ENCODE data around the gene CCDC192.

Gene CCDC192

GRCh38 chr5:127885176-127885575 lies 182.0 kb downstream of the CCDC192 start:
- no peak for DNase-seq (ENCODE audit: low spot score)

- DNase-seq (ENCODE audit: low spot score): no peak
Measured at GRCh38 chr5:127886081-127886480, 182.9 kb downstream of the CCDC192 start.

DNA sequence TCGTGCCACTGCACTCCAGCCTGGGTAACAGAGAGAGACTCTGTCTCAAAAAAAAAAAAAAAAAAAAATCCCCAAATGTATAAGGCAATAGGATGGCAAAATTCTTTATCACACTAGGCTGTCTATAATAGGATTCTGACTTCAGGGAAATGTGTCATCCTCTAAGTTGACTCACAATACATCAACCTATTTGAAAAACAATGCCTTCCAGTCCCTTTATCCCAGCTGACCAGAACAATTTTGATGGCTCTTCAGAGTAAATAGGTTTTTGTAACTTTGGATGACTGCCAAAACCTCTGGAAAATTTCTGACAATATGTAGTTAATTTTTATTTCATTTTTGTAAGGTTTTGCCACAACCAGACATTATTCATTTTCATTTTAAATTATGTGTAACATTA lies 184.1 kb downstream of the CCDC192 start:
- DNase-seq (ENCODE audit: low spot score): no peak

DNA sequence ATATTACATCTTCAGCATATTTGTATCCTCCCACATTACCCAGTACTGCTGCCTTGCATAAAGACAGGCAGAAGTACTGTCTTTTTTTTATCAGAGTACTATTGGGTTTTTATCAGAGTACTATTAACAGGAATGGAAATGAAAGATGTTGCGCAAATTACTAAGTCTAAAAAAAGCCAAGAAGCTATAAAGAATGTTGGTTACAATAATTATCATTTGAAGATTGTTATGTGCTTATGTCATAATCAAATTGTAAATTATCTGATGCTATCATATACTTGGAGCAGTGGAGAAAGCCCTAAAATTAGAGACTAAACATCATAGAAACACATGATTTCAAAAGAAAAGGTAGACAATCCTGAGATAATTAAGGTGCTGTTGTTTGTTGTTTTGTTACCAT lies 188.8 kb downstream of the CCDC192 start:
- no peak for DNase-seq (ENCODE audit: low spot score)

- DNase-seq (ENCODE audit: low spot score): peak; percentile 79
Measured at GRCh38 chr5:127892467-127893207, 189.4 kb downstream of the CCDC192 start.

DNA sequence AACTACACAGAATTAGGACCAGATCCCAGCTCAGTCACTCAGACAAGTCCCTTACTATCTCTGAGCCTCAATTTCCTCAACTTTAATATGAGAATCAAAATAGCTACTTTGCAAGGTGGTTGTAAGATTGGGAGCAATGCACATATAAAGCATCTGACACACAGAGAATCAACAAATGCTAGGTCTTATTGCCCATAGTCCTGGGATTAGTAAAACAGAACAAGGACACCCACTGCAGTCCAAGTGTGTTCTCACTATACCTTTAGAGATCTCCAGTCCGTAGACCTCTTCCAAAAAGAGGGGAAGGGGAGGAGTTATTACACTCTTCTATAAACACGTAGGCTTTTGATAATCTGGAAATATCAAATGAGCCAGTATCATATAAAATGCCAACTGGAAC lies 190.0 kb downstream of the CCDC192 start:
- DNase-seq (ENCODE audit: low spot score): no peak

GRCh38 chr5:127894461-127894860 lies 191.3 kb downstream of the CCDC192 start:
- DNase-seq (ENCODE audit: low spot score): no peak

DNA sequence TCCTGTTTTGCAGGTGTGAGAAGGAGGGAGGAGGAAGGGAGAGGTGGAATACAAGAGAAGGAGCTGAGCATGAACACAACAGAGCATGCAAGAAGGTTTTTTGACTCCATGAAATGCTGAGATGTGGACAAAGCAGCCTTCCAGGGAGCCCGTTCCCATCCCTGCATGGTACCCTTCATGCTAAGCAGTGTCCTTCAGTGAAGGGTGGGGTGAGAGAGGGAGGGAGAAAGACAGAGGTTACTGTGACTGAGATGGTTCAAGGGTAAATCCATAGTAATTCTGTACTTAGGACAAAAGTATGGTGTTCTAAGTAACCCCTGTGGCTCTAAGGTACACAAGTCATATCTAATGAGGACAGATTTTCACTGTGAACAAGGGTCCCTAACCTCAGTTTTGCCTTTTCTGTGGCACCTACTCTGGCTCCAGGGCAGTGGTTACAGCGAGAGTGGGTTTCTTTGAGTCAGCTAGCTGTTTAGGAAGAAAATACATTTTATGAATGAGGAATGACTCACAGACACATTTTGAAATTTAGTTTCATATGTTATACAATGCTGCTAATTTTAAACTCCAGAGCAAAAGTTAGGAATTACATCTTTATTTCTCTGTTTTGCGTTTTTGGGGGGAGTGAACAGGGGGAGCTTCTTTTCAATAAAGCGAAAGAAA lies 195.5 kb downstream of the CCDC192 start:
- DNase-seq (ENCODE audit: low spot score): no peak

DNA sequence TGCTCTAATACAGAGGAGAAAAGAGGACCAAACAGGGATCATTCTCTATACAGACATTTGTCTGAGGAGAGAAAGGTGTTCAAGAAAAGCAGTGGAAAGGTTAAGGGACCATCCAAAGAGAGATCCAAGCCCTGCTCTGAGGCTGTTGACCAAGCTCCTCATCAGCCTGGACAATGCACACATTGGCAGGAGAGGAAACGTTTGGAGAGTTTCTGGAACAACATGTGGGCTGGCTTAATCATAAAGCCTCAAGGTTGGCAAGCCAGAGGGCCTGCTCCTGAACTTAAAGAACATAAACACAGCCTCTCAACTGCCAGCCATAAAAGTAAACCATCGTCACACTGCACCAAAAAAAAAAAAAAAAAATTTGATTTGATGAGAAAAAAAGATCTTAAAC lies 196.0 kb downstream of the CCDC192 start:
- no peak for DNase-seq (ENCODE audit: low spot score)

DNA sequence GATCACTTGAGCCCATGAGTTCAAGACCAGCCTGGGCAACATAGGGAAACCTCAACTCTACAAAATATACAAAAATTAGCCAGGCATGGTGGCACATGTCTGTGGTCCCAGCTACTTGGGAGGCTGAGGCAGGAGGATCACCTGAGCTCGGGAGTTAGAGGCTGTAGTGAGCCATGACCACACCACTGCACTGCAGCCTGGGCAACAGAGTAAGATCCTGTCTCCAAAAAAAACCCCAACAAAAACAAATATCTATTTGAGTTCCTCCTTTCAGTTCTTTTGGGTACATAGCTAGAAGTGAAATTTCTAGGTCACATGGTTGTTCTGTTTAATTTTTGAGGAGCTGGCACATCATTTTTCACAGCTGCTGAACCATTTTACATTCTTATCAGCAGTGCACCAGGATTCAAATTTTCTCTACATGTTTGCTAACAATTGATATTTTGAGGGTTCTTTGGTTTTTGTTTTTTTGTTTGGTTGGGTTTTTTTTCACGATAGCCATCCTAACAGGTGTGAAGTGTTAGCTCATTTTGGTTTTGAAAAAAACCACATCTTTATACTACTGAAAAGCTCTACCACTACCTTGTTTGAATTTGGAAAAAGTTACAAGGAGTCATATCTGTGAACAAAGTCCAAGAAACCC lies 203.5 kb downstream of the CCDC192 start:
- DNase-seq (ENCODE audit: low spot score): no peak

GRCh38 chr5:127907907-127908306 lies 204.7 kb downstream of the CCDC192 start:
- no peak for DNase-seq (ENCODE audit: low spot score)

DNA sequence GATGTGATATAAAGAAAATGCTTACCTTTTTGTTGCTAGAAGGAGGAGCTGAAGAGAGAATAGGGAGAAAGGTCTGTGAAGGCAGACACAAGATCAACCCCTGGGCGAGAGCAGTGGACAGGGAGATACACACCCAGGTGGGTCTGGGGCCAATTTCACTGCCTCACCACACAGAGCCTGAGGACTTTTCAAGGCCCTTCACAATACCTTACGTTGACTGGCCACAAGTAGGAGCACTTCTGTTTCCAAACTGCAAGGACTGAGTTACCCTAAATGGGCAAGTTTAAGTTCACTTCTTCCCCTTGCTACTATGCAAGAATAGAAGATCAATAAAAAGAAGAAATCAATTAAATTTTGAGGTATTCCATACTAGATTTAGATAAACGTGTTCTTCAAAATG lies 205.9 kb downstream of the CCDC192 start:
- peak; percentile 64 for DNase-seq (ENCODE audit: low spot score)

DNA sequence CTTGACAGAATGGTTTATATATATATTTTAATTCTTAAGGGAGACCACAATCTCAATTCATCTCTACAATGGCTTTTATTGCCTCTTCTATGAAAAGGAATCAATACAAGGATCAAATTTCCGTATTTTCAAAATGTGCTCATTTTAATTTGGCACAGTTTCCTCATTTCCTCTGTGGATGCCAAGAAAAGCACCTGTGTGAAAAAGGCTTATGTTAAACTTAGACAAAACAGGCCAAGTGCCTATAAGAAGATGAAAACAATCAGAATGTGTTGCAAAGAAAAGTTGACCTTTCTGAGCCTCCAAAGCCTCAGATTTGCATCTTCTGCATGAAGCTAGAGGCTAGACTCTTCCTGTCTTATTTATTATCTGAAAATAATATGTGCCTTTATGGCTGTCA lies 206.6 kb downstream of the CCDC192 start:
- DNase-seq (ENCODE audit: low spot score): no peak

- DNase-seq (ENCODE audit: low spot score): no peak
Measured at GRCh38 chr5:127910307-127910956, 207.2 kb downstream of the CCDC192 start.

DNA sequence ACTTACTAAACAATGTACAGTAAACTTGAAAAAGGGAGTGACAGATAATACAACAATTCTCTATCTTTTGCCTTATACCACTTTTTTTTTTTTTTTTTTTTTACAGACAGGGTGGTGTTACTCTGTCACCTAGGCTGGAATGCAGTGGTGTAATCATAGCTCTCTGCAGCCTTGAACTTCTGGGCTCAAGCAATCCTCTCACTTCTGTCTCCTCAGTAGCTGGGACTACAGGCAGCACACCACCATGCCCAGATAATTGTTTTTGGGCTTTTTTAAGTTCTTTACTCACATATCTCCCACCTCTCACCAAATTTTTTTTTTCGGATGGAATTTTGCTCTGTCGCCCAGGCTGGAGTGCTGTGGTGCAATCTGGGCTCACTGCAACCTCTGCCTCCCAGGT lies 208.4 kb downstream of the CCDC192 start:
- DNase-seq (ENCODE audit: low spot score): no peak

- no peak for DNase-seq (ENCODE audit: low spot score)
Measured at GRCh38 chr5:127912411-127912810, 209.2 kb downstream of the CCDC192 start.

DNA sequence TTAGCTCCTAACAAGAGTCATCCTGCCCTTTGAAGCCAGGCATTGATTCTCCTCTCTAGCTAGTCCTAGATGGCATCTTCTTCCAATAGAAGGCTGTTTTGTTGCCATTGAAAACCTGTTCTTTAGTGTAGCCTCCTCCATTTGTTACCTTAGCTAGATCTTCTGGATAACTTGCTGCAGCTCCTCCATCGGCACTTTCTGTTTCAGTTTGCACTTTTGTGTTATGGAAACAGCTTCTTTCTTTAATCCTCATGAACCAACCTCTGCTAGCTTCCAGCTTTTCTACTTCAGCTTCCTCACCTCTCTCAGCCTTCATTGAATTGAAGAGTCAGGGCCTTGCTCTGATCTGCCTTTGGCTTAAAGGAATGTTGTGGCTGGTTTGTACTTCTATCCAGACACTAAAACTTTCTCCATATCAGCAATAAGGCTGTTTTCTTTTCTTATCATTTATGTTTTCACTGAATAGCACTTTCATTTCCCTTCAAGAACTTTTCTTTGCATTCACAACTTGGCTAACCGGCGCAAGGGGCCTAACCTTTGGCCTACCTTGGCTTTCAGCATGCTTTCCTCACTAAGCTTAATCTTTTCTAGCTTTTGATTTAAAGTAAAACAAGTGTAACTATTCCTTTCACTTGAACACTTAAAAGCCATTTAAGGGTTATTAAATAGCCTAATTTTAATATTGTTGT lies 213.8 kb downstream of the CCDC192 start:
- no peak for DNase-seq (ENCODE audit: low spot score)

DNA sequence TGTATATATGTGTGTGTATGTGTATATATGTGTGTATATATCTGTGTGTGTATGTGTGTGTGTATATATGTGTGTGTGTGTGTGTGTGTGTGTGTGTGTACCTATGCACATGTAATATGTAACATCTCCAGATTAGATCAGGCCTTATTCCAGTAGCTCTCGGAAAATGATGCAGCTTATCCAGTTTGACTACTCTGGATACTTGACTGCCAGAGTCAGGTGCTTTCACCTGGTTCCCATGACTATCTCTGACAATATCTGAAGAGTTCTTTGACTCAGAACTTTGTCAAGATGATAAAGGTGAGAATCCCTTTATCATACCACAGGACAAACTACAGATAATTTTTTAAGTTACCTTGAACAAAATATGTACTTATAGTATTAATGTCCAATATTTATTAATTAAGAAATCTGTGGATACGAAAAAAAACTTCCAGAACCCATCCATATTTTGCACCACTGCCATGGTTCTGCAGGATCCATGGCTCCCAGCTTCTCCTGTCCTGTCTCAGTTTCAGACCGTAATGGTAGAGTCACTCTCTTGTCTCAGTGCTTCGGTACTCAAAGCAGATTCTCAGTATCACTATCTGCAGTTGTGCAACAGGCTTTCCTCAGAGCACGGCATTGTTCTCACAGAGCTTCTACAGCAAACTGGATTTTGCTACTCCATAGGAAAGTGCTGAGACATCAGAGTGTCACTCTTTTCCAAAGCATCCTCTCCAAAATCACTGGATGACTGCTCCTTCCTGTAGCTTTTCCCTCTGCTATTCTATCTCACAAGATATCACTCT lies 216.0 kb downstream of the CCDC192 start:
- DNase-seq (ENCODE audit: low spot score): no peak

- no peak for DNase-seq (ENCODE audit: low spot score)
Measured at GRCh38 chr5:127919818-127920217, 216.6 kb downstream of the CCDC192 start.

DNA sequence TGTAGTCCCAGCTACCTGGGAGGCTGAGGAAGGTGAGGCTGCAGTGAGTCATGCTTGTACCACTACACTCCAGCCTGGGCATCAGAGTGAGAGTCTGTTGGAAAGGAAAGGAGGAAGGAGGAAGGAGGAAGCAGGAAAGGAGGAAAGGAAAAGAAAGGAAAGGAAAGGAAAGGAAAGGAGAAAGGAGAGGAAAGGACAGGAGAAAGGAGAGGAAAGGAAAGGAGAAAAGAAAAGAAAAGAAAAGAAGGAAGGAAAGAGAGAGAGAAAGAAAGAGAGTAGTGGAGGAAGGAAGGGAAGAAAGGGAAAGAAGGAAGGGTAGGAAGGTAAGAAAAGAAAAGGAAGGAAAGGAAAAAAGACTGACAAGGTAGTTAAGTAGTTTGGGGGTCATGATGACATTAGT lies 217.7 kb downstream of the CCDC192 start:
- no peak for DNase-seq (ENCODE audit: low spot score)

- DNase-seq (ENCODE audit: low spot score): no peak
Measured at GRCh38 chr5:127922603-127923002, 219.4 kb downstream of the CCDC192 start.

Measured in SW480 (cell line).